Mesendoderm (in vitro differentiated cells): ENCODE measurements around the gene HK2.

Experiments used
- DNase-seq: peaks from one replicate; pipeline ENCODE4 v3.0.0; 2013
- H2AK5ac ChIP-seq: 2 replicates; pipeline ENCODE4 v1.6.1; 2013; ENCODE audit warnings: low read length, inconsistent platforms
- H2BK120ac ChIP-seq: 2 replicates; pipeline ENCODE4 v1.6.1; 2013; ENCODE audit warnings: low read depth, mild to moderate bottlenecking, low read length, moderate library complexity, mixed read lengths
- H2BK15ac ChIP-seq: replicated peaks from 2 replicates; pipeline ENCODE4 v1.6.1; 2013; ENCODE audit warnings: low read depth, mild to moderate bottlenecking, moderate library complexity
- H2BK5ac ChIP-seq: 2 replicates; pipeline ENCODE4 v1.6.1; 2013; ENCODE audit warnings: low read length, inconsistent platforms
- H3K18ac ChIP-seq: 2 replicates; pipeline ENCODE4 v1.6.1; 2013; ENCODE audit warnings: mild to moderate bottlenecking, low read length, mixed read lengths
- H3K23ac ChIP-seq: one replicate; pipeline ENCODE4 v1.6.1; 2013; ENCODE audit warnings: low read length
- H3K27ac ChIP-seq: 2 replicates; pipeline ENCODE4 v1.5.1; 2013; ENCODE audit warnings: low read depth, mild to moderate bottlenecking, inconsistent platforms, low read length, moderate library complexity
- H3K27me3 ChIP-seq: 2 replicates; pipeline ENCODE4 v1.6.1; 2013; ENCODE audit warnings: low read length, control low read depth, mild to moderate bottlenecking, inconsistent platforms; ENCODE audit not compliant: insufficient read depth, poor library complexity
- H3K36me3 ChIP-seq: 2 replicates; pipeline ENCODE4 v1.6.1; 2013; ENCODE audit warnings: low read length, inconsistent platforms; ENCODE audit not compliant: control insufficient read depth, insufficient read depth
- H3K4ac ChIP-seq: one replicate; pipeline ENCODE4 v1.6.1; 2013; ENCODE audit warnings: low read depth, mild to moderate bottlenecking, low read length, moderate library complexity
- H3K4me1 ChIP-seq: 2 replicates; pipeline ENCODE4 v1.6.1; 2013; ENCODE audit warnings: low read depth, low read length, inconsistent platforms; ENCODE audit not compliant: control insufficient read depth
- H3K4me2 ChIP-seq: 2 replicates; pipeline ENCODE4 v1.6.1; 2013; ENCODE audit warnings: low read length
- H3K4me3 ChIP-seq: 2 replicates; pipeline ENCODE4 v1.5.1; 2013; ENCODE audit warnings: mild to moderate bottlenecking, low read length
- H3K56ac ChIP-seq: one replicate; pipeline ENCODE4 v1.6.1; 2013; ENCODE audit warnings: low read length
- H3K79me1 ChIP-seq: 2 replicates; pipeline ENCODE4 v1.6.1; 2013; ENCODE audit warnings: low read length, inconsistent platforms
- H3K79me2 ChIP-seq: 2 replicates; pipeline ENCODE4 v1.6.1; 2013; ENCODE audit warnings: mild to moderate bottlenecking, low read length; ENCODE audit not compliant: control insufficient read depth, insufficient read depth
- H3K9ac ChIP-seq: 2 replicates; pipeline ENCODE4 v1.6.1; 2013; ENCODE audit warnings: low read length, inconsistent platforms
- H4K5ac ChIP-seq: one replicate; pipeline ENCODE4 v1.6.1; 2013; ENCODE audit warnings: low read length
- H4K8ac ChIP-seq: one replicate; pipeline ENCODE4 v1.6.1; 2013; ENCODE audit warnings: low read depth, mild to moderate bottlenecking, control low read depth, low read length, moderate library complexity
- WGBS: extraction: QIAGEN DNeasy Blood & Tissue Kit; methylation state at CpG from one replicate; pipeline ENCODE4 v1.1.7; 2013; ENCODE audit warnings: low lambda C conversion rate, missing lambda C conversion rate; ENCODE audit not compliant: insufficient coverage; ENCODE audit errors: extremely low coverage; 5-methylcytosine and 5-hydroxymethylcytosine counted together

The HK2 gene

DNA sequence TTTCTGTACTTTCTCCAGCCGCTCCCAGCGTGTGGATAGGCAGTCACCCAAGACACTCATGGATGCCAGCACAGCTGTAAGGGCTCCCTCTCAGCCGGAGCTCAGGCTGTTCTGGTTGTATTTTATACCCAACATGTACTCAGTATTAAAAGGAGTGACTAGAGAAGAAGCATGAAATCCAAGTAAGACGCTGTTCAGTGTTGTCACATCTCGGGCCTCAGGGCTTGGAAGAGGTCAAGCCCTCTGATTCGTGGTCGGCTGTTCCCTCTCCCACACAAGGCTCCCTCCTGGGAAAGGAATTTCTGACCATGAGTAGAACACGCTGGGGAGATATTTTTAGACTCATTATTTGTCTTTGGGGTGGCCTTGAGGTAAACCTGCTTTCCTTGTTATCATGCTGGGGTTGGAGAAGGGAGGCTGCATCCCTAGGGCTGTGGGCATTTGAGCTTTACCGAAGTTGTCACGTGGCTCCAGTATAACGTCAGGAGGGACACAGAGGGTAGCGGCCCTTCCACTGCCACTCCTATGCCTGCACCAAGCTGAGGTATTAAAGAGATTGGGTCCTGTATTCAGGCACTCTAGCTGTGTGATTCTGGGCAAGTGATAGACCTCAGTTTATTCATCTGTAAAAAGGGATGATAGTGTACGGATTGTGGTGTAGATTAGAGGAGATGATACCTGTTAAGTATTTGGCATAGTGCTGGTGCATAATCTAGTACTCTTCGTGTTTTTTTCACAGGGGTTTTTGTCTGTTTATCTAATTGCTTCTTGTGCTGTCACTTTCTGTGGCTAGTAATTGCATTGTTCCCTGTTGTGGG is 34.1 kb downstream of the HK2 start:
- Histone ChIP-seq H3K27ac (no peak overlapping the region), H3K4me2 (no peak overlapping the region), H3K4me1 (peaks cover 5% of the 10 kb centered on the region), H3K27me3 (no peaks in the 10 kb centered on the region), H4K5ac (no peak overlapping the region), H3K18ac (no peak overlapping the region), H2BK5ac (no peak overlapping the region), H3K23ac (no peak overlapping the region), H2BK15ac (no peak overlapping the region), H3K79me2 (no peaks in the 10 kb centered on the region), H3K4me3 (no peak overlapping the region), H3K36me3 (no peaks in the 10 kb centered on the region), H2BK120ac (no peak overlapping the region), H3K56ac (no peak overlapping the region), H3K79me1 (peaks cover 11% of the 10 kb centered on the region), H4K8ac (no peak overlapping the region), H2AK5ac (no peak overlapping the region), H3K4ac (no peak overlapping the region), H3K9ac (no peak overlapping the region)
- no peak for DNase-seq
- 100% methylated on average over 1 of the region's 14 CpGs for WGBS

DNA sequence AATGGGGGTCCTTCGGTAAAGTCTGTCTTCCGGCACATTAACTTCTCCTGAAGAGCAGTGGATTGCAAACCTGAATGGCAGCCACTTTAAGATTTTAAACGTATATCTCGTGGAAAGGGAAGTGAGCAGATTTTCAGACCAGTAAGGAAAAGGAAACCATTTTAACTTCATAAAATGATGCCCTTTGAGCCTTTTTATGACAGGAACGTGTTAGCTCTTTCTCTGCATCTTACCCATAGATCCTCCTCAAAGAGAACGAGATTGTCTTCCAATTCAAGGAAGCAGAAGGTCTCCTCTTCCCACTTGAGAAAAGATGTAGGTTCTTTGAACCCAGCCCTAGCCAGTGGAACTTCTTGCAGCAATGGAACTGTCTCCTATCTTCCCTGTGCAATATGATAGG is 35.6 kb downstream of the HK2 start:
- Histone ChIP-seq H3K56ac (no peak overlapping the region), H3K27ac (no peak overlapping the region), H3K79me2 (no peaks in the 10 kb centered on the region), H3K23ac (no peak overlapping the region), H2BK15ac (no peak overlapping the region), H3K4me3 (no peak overlapping the region), H3K4me1 (peaks cover 5% of the 10 kb centered on the region), H3K27me3 (no peaks in the 10 kb centered on the region), H3K36me3 (no peaks in the 10 kb centered on the region), H2BK120ac (no peak overlapping the region), H3K4me2 (no peak overlapping the region), H3K4ac (no peak overlapping the region), H2AK5ac (no peak overlapping the region), H3K9ac (no peak overlapping the region), H3K18ac (no peak overlapping the region), H4K8ac (no peak overlapping the region), H3K79me1 (peaks cover 11% of the 10 kb centered on the region), H4K5ac (no peak overlapping the region), H2BK5ac (no peak overlapping the region)
- WGBS, result no CpG with 5 or more reads among the region's 6 CpGs
- DNase-seq, result no peak

DNA sequence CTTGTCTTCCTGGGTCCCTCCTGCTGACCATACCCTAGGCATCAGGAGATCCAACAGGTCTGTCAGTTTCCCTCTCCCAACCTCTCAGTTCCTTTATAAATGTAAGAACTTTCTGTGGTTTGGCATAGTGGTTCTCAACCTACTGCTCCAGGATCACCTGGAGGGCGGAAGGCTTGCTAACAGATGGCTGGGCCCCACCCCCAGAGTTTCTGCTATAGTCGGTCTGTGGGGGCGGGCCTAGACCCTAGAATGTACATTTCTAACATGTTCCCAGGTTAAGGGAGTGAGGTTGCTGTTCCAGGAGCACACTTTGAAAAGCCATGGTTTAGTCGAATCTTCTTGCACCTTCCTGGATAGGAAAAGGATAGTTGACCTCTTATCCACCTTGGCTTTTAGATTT is 37.0 kb downstream of the HK2 start:
- WGBS, result no CpG with 5 or more reads among the region's 4 CpGs

DNA sequence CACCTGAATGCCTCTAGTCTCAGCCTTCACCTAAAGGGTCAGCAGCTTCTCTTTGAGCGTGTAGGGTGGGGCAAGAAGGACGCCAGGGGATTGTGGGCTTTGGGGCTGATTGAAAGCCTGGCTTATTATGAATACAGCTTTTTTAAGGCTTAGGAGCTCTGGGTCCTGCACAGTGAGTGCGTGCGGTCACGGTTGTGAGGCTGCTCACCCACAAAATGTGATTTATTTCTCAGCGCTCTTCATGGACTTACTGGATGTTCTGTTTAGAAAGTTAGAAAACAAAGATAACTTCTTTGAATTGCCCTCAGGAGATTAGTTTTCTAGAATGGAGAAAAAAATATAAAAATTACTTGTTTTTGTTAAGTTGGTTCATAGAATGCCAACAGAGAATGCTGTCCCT is 37.5 kb downstream of the HK2 start:
- WGBS, result no CpG with 5 or more reads among the region's 6 CpGs

More for the DNA sequence above, 37.0 kb downstream of the HK2 start:
- Histone ChIP-seq H3K23ac (no peak overlapping the region), H3K4ac (no peak overlapping the region), H3K36me3 (no peaks in the 10 kb centered on the region), H4K8ac (no peak overlapping the region), H3K4me3 (no peak overlapping the region), H3K27ac (no peak overlapping the region), H3K18ac (no peak overlapping the region), H4K5ac (no peak overlapping the region), H2BK5ac (no peak overlapping the region), H3K56ac (no peak overlapping the region), H3K27me3 (no peaks in the 10 kb centered on the region), H3K79me2 (no peaks in the 10 kb centered on the region), H3K4me2 (no peak overlapping the region), H2BK120ac (no peak overlapping the region), H2AK5ac (no peak overlapping the region), H2BK15ac (no peak overlapping the region), H3K79me1 (peaks cover 9% of the 10 kb centered on the region), H3K9ac (no peak overlapping the region), H3K4me1 (no peaks in the 10 kb centered on the region)
- DNase-seq, result no peak

DNA sequence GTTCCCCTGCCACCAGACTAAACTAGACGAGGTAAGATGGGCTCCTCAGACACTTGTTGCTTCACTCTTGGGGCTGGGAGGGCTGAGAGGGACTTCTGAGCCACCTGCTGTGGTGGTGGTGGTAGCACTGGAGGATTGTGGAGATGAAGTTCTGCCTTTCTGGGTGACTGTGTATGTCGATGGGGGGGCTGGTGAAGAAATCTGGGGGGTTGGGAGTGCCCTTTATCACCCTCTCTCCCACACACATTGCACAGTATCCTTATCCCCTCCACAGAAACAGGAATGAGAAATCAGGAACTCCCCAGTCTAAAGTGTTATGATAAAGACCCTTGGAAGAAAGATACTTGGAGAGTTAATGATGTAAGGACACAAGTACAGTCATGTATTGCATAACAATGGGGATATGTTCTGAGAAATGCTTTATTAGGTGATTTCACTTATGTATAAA is 38.5 kb downstream of the HK2 start:
- Histone ChIP-seq H3K23ac (no peak overlapping the region), H3K4me2 (no peak overlapping the region), H2AK5ac (no peak overlapping the region), H2BK120ac (no peak overlapping the region), H3K27ac (no peak overlapping the region), H3K4me3 (no peak overlapping the region), H2BK15ac (no peak overlapping the region), H3K18ac (no peak overlapping the region), H2BK5ac (no peak overlapping the region), H3K4ac (no peak overlapping the region), H3K79me2 (no peaks in the 10 kb centered on the region), H3K56ac (no peak overlapping the region), H3K4me1 (no peaks in the 10 kb centered on the region), H3K36me3 (no peaks in the 10 kb centered on the region), H4K5ac (no peak overlapping the region), H3K79me1 (peaks cover 6% of the 10 kb centered on the region), H3K27me3 (no peaks in the 10 kb centered on the region), H4K8ac (no peak overlapping the region), H3K9ac (no peak overlapping the region)
- no peak for DNase-seq
- WGBS, result no CpG with 5 or more reads among the region's 2 CpGs

More for the DNA sequence above, 37.5 kb downstream of the HK2 start:
- Histone ChIP-seq H2BK120ac (no peak overlapping the region), H3K27me3 (no peaks in the 10 kb centered on the region), H4K5ac (no peak overlapping the region), H3K18ac (no peak overlapping the region), H3K4me1 (no peaks in the 10 kb centered on the region), H3K4me2 (no peak overlapping the region), H2BK15ac (no peak overlapping the region), H3K4ac (no peak overlapping the region), H3K79me2 (no peaks in the 10 kb centered on the region), H3K79me1 (peaks cover 6% of the 10 kb centered on the region), H3K23ac (no peak overlapping the region), H3K27ac (peak overlapping the region; percentile 14), H2BK5ac (no peak overlapping the region), H3K9ac (no peak overlapping the region), H3K56ac (no peak overlapping the region), H3K4me3 (no peak overlapping the region), H2AK5ac (no peak overlapping the region), H3K36me3 (no peaks in the 10 kb centered on the region), H4K8ac (no peak overlapping the region)
- DNase-seq, result no peak
